ENCODE measurements around the gene MMAB.

The MMAB gene

GRCh38 chr12:109535231-109535862 is 38.0 kb downstream of the MMAB start:
- DNase-seq: no peak

- no peak for DNase-seq
Observed at GRCh38 chr12:109534456-109534855, 38.8 kb downstream of the MMAB start.

- DNase-seq: no peak
Observed at GRCh38 chr12:109533487-109533740, 39.9 kb downstream of the MMAB start.

- no peak for DNase-seq
Observed at GRCh38 chr12:109532721-109533486, 40.4 kb downstream of the MMAB start.

GRCh38 chr12:109531411-109531810 is 41.9 kb downstream of the MMAB start:
- no peak for DNase-seq

- no peak for DNase-seq
Observed at GRCh38 chr12:109529691-109530640, 43.3 kb downstream of the MMAB start.

- DNase-seq: no peak
Observed at GRCh38 chr12:109527489-109528123, 45.7 kb downstream of the MMAB start.

GRCh38 chr12:109525279-109525585 is 48.1 kb downstream of the MMAB start:
- no peak for DNase-seq

GRCh38 chr12:109524466-109525278 is 48.6 kb downstream of the MMAB start:
- DNase-seq: no peak

GRCh38 chr12:109523504-109523903 is 49.8 kb downstream of the MMAB start:
- peak; percentile 35 for DNase-seq

GRCh38 chr12:109523071-109523470 is 50.2 kb downstream of the MMAB start:
- peak; percentile 69 for DNase-seq

GRCh38 chr12:109521831-109522230 is 51.5 kb downstream of the MMAB start:
- DNase-seq: no peak

GRCh38 chr12:109519787-109520186 is 53.5 kb downstream of the MMAB start:
- no peak for DNase-seq

GRCh38 chr12:109518820-109519665 is 54.3 kb downstream of the MMAB start:
- peak; percentile 66 for DNase-seq

GRCh38 chr12:109517619-109518018 is 55.7 kb downstream of the MMAB start:
- DNase-seq: no peak

- no peak for DNase-seq
Observed at GRCh38 chr12:109513977-109514376, 59.3 kb downstream of the MMAB start.

GRCh38 chr12:109513051-109513450 is 60.3 kb downstream of the MMAB start:
- DNase-seq: no peak

GRCh38 chr12:109512608-109513007 is 60.7 kb downstream of the MMAB start:
- no peak for DNase-seq

GRCh38 chr12:109510196-109510595 is 63.1 kb downstream of the MMAB start:
- DNase-seq: peak; percentile 24

- DNase-seq: peak; percentile 41
Observed at GRCh38 chr12:109504068-109504467, 69.2 kb downstream of the MMAB start.
